Trophoblast cell (in vitro differentiated cells and primary cell): ENCODE measurements around the gene PPP1R9A.

Source experiments
- DNase-seq, 2 donors: peaks; one replicate each; pipeline ENCODE4 v3.0.0-alpha.2; 2016
- H2AFZ ChIP-seq: 2 replicates; pipeline ENCODE4 v1.6.1; 2013; ENCODE audit warnings: low read length, moderate library complexity, mild to moderate bottlenecking; ENCODE audit not compliant: insufficient read depth, poor library complexity
- H2AK5ac ChIP-seq: 2 replicates; pipeline ENCODE4 v1.6.1; 2013; ENCODE audit warnings: mild to moderate bottlenecking, low read length
- H2BK120ac ChIP-seq: 2 replicates; pipeline ENCODE4 v1.6.1; 2013; ENCODE audit warnings: low read length, mild to moderate bottlenecking, moderate library complexity; ENCODE audit not compliant: insufficient read depth, poor library complexity
- H2BK12ac ChIP-seq: 2 replicates; pipeline ENCODE4 v1.6.1; 2013; ENCODE audit warnings: mild to moderate bottlenecking, low read length, moderate library complexity
- H2BK5ac ChIP-seq: 2 replicates; pipeline ENCODE4 v1.6.1; 2013; ENCODE audit warnings: low read length, low read depth, moderate library complexity, mild to moderate bottlenecking; ENCODE audit not compliant: poor library complexity
- H3K14ac ChIP-seq: 2 replicates; pipeline ENCODE4 v1.6.1; 2013; ENCODE audit warnings: mild to moderate bottlenecking, low read length
- H3K18ac ChIP-seq: 2 replicates; pipeline ENCODE4 v1.6.1; 2013; ENCODE audit warnings: mild to moderate bottlenecking, low read length
- H3K23ac ChIP-seq: 2 replicates; pipeline ENCODE4 v1.6.1; 2013; ENCODE audit warnings: low read length
- H3K27ac ChIP-seq: 2 replicates; pipeline ENCODE4 v1.5.1; 2013; ENCODE audit warnings: low read depth, mild to moderate bottlenecking, inconsistent platforms, low read length, moderate library complexity
- H3K27me3 ChIP-seq: 2 replicates; pipeline ENCODE4 v1.6.1; 2013; ENCODE audit warnings: inconsistent platforms, mild to moderate bottlenecking, low read length, moderate library complexity; ENCODE audit not compliant: insufficient read depth
- H3K36me3 ChIP-seq, 2 experiments: 1 replicate in 1 of 2; 2 replicates in 1 of 2; pipeline ENCODE4 v1.6.1; 2013; ENCODE audit warnings: low read length in 2 of 2, mild to moderate bottlenecking in 2 of 2, moderate library complexity in 1 of 2; ENCODE audit not compliant: insufficient read depth in 2 of 2, control insufficient read depth in 1 of 2
- H3K4ac ChIP-seq: 2 replicates; pipeline ENCODE4 v1.6.1; 2013; ENCODE audit warnings: low read depth, mild to moderate bottlenecking, low read length, moderate library complexity
- H3K4me1 ChIP-seq, 2 experiments: 1 replicate in 1 of 2; 2 replicates in 1 of 2; pipeline ENCODE4 v1.6.1; 2013; ENCODE audit warnings: low read length in 2 of 2, mild to moderate bottlenecking in 2 of 2, moderate library complexity in 1 of 2; ENCODE audit not compliant: insufficient read depth in 2 of 2, control insufficient read depth in 1 of 2
- H3K4me2 ChIP-seq: 2 replicates; pipeline ENCODE4 v1.6.1; 2013; ENCODE audit warnings: inconsistent platforms, mild to moderate bottlenecking, low read length, moderate library complexity
- H3K4me3 ChIP-seq: 2 replicates; pipeline ENCODE4 v1.5.1; 2013; ENCODE audit warnings: mild to moderate bottlenecking, low read depth, low read length, inconsistent platforms
- H3K79me1 ChIP-seq: one replicate; pipeline ENCODE4 v1.6.1; 2013; ENCODE audit warnings: low read length
- H3K79me2 ChIP-seq: 2 replicates; pipeline ENCODE4 v1.6.1; 2013; ENCODE audit warnings: low read length, mild to moderate bottlenecking; ENCODE audit not compliant: control insufficient read depth, insufficient read depth, poor library complexity
- H3K9ac ChIP-seq: 2 replicates; pipeline ENCODE4 v1.6.1; 2013; ENCODE audit warnings: mild to moderate bottlenecking, low read length
- H3K9me3 ChIP-seq: 2 replicates; pipeline ENCODE4 v1.6.1; 2013; ENCODE audit warnings: low read depth, mild to moderate bottlenecking, control low read depth, inconsistent platforms, low read length; ENCODE audit not compliant: insufficient read depth
- H4K12ac ChIP-seq: 2 replicates; pipeline ENCODE4 v1.6.1; 2013; ENCODE audit warnings: low read depth, mild to moderate bottlenecking, low read length, moderate library complexity
- H4K8ac ChIP-seq: 2 replicates; pipeline ENCODE4 v1.6.1; 2013; ENCODE audit warnings: low read depth, mild to moderate bottlenecking, low read length, moderate library complexity
- H4K91ac ChIP-seq: one replicate; pipeline ENCODE4 v1.6.1; 2013; ENCODE audit warnings: low read depth, mild to moderate bottlenecking, low read length, moderate library complexity
- WGBS: extraction: QIAGEN DNeasy Blood & Tissue Kit; methylation state at CpG from one replicate; pipeline ENCODE4 v1.1.7; 2013; ENCODE audit warnings: missing lambda C conversion rate; ENCODE audit not compliant: insufficient read length, insufficient coverage; ENCODE audit errors: extremely low coverage; 5-methylcytosine and 5-hydroxymethylcytosine counted together

The PPP1R9A gene

DNA sequence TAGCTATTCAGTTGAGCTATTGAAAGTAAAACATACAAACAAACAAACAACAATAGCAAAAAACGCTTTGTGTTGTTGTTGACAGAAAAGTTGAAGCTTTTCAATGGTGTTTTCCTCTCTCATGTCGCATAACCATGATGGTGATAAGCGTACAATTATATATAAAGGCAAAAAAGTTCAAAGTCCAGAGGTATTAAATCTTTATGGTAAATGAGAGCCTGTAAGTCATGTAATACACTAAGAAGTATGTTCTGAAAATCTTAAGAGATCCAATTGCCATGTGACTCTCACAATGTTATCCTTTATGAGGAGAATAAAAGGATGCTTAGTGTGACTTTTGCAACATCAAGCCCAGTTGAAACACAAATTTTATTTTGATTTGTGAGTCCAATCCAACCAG lies 93.9 kb downstream of the PPP1R9A start:
- Histone ChIP-seq H3K9me3 (no peaks in the 10 kb centered on the region), H2BK120ac (no peak overlapping the region), H2BK5ac (no peak overlapping the region), H3K9ac (no peak overlapping the region), H3K36me3 (no peaks in the 10 kb centered on the region), H3K4me3 (no peak overlapping the region), H3K79me2 (no peaks in the 10 kb centered on the region), H2AK5ac (no peak overlapping the region), H3K23ac (no peak overlapping the region), H3K4me2 (no peak overlapping the region), H3K27me3 (no peaks in the 10 kb centered on the region), H3K79me1 (no peaks in the 10 kb centered on the region), H4K12ac (no peak overlapping the region), H3K4ac (no peak overlapping the region), H3K18ac (no peak overlapping the region), H4K91ac (no peak overlapping the region), H3K14ac (no peak overlapping the region), H2BK12ac (no peak overlapping the region), H3K27ac (no peak overlapping the region), H2AFZ (no peak overlapping the region), H3K4me1 (no peaks in the 10 kb centered on the region), H4K8ac (no peak overlapping the region)
- DNase-seq: no peak
- no CpG with 5 or more reads among the region's 3 CpGs for WGBS

DNA sequence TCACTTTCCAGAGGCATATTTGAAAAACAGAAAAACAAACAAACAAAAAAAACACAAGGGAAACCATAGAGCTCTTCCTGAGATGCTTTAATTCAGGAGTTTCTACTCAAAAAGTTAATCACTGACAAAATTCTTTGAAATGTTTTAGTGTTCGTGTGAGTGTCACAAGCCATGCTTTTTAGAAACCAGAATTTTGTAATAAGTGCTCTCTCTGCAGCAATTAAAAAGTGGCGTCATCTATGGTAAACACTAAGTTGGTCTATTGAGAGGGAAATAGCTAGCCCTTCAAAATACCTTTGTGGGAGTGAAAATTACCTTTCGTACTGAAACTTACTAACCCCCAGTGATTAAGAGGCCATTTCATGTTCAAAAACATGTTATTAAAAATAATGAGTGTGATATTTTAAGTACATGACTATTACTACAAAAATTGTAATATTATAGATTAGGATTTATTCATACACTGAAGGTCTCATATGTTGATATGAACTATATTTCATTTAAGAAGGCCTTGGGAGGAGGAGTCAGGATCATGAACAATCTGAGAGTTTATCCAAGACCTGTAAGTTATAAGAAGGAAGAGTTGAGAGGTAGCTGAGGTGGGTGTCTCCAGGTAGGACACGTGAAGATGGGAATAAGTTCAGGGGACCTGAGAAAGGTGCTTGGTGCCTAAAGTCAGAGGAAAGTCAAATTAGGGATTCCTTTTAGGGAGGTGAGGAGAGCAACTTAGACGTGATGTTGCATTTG lies 94.6 kb downstream of the PPP1R9A start:
- H2AK5ac ChIP-seq: no peak overlapping the region
- no peak overlapping the region for H2AFZ ChIP-seq
- no peak overlapping the region for H3K4me2 ChIP-seq
- no peak overlapping the region for H3K27ac ChIP-seq
- H3K36me3 ChIP-seq: no peaks in the 10 kb centered on the region
- no peak overlapping the region for H4K8ac ChIP-seq
- H3K23ac ChIP-seq: no peak overlapping the region
- no peak overlapping the region for H2BK5ac ChIP-seq
- H3K27me3 ChIP-seq: no peaks in the 10 kb centered on the region
- no peak overlapping the region for H3K9ac ChIP-seq
- no peaks in the 10 kb centered on the region for H3K9me3 ChIP-seq
- H3K79me1 ChIP-seq: no peaks in the 10 kb centered on the region
- no peak overlapping the region for H3K14ac ChIP-seq
- no CpG with 5 or more reads among the region's 5 CpGs for WGBS
- H2BK12ac ChIP-seq: no peak overlapping the region
- no peak overlapping the region for H2BK120ac ChIP-seq
- H3K4me1 ChIP-seq: no peaks in the 10 kb centered on the region
- H3K4me3 ChIP-seq: no peak overlapping the region
- no peak overlapping the region for H4K12ac ChIP-seq
- DNase-seq: no peak
- no peak overlapping the region for H3K18ac ChIP-seq
- H3K4ac ChIP-seq: no peak overlapping the region
- H3K79me2 ChIP-seq: no peaks in the 10 kb centered on the region
- no peak overlapping the region for H4K91ac ChIP-seq

DNA sequence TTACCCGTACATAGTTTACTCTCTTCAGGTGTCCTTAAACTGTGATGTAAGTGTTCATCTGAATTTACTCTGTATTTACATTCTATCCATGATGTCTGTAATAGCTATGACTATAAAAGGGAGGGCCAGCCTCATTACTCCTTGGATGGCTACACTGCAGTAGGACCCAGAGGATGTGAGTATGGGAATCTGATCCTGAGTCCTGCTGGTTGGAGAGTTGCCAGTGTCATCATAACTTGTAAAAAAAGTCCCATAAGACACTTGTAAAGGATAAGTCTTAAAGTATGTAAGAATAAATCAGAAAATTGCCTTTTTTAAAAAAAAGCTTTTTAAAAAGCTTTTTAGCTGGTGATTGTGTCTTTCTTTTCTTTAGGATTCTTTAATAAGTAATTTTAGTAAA lies 95.4 kb downstream of the PPP1R9A start:
- H3K23ac ChIP-seq: no peak overlapping the region
- no peak overlapping the region for H4K91ac ChIP-seq
- H3K4me3 ChIP-seq: no peak overlapping the region
- H2AK5ac ChIP-seq: no peak overlapping the region
- no peak overlapping the region for H2BK120ac ChIP-seq
- H2AFZ ChIP-seq: no peak overlapping the region
- no peak overlapping the region for H3K9ac ChIP-seq
- no peaks in the 10 kb centered on the region for H3K4me1 ChIP-seq
- no peak overlapping the region for H4K8ac ChIP-seq
- H3K79me1 ChIP-seq: no peaks in the 10 kb centered on the region
- no peak overlapping the region for H4K12ac ChIP-seq
- no peaks in the 10 kb centered on the region for H3K36me3 ChIP-seq
- no CpG with 5 or more reads among the region's 1 CpG for WGBS
- no peaks in the 10 kb centered on the region for H3K79me2 ChIP-seq
- no peak overlapping the region for H3K14ac ChIP-seq
- no peak overlapping the region for H2BK5ac ChIP-seq
- no peaks in the 10 kb centered on the region for H3K27me3 ChIP-seq
- H3K4ac ChIP-seq: no peak overlapping the region
- no peak overlapping the region for H3K18ac ChIP-seq
- no peak overlapping the region for H2BK12ac ChIP-seq
- H3K4me2 ChIP-seq: no peak overlapping the region
- H3K9me3 ChIP-seq: no peaks in the 10 kb centered on the region
- no peak overlapping the region for H3K27ac ChIP-seq
- DNase-seq: no peak

DNA sequence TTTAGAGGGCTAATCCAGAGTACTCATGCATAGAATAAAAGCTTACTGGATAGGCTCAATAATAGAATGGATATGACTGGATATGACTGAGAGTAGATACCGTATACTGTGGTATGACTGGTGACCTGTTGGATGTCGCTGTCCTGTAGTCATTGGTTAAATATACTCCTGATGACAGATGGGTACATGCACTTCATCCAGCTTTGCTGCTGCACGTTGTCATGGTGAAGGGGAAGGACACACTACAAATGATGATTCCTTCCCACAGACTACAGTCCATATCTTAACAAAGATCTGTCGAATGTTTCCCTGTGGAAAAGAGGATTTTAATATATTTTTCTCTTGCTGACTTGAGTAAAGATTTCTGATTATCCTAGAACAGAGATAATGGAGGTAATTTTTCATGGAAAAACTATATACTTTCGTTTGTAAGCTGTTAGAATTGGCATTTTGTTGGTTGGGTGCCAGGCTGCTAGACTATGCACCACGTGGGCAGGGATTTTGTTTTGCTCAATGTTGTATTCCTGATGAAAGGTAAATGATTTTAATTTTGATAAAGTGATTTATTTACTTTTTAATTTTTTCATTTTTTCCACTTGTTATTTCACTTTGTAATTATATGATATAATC lies 97.3 kb downstream of the PPP1R9A start:
- no peaks in the 10 kb centered on the region for H3K79me2 ChIP-seq
- no peak overlapping the region for H3K27ac ChIP-seq
- no peak overlapping the region for H2AFZ ChIP-seq
- H4K8ac ChIP-seq: no peak overlapping the region
- no peak overlapping the region for H3K18ac ChIP-seq
- H2AK5ac ChIP-seq: no peak overlapping the region
- H2BK5ac ChIP-seq: no peak overlapping the region
- WGBS: no CpG with 5 or more reads among the region's 6 CpGs
- H2BK120ac ChIP-seq: no peak overlapping the region
- no peak overlapping the region for H2BK12ac ChIP-seq
- H3K27me3 ChIP-seq: no peaks in the 10 kb centered on the region
- H3K4me2 ChIP-seq: no peak overlapping the region
- H3K14ac ChIP-seq: no peak overlapping the region
- H3K9me3 ChIP-seq: no peaks in the 10 kb centered on the region
- no peak overlapping the region for H3K9ac ChIP-seq
- H3K4me1 ChIP-seq: no peaks in the 10 kb centered on the region
- H3K4ac ChIP-seq: no peak overlapping the region
- H3K23ac ChIP-seq: no peak overlapping the region
- no peak overlapping the region for H4K12ac ChIP-seq
- no peaks in the 10 kb centered on the region for H3K79me1 ChIP-seq
- no peak overlapping the region for H3K4me3 ChIP-seq
- H4K91ac ChIP-seq: no peak overlapping the region
- H3K36me3 ChIP-seq: no peaks in the 10 kb centered on the region
- peak in 1 of 2 donors; percentile 11 for DNase-seq
